GM11168 (cell line): ENCODE data around the gene CCDC91.
"Not testable (repeated sequence)": the region's sequence is repeated elsewhere in the genome, so short reads cannot be mapped to it uniquely, and the experiment has no call there.

Experiments
- in situ Hi-C: fragments of 300-500 bp; cut with MboI; formaldehyde crosslinking; loops from one replicate; pipeline ENCODE4 v1.12.0; 2022; ENCODE audit warnings: low sequenced_read_pairs; ENCODE audit not compliant: unreplicated experiment

The CCDC91 gene

DNA sequence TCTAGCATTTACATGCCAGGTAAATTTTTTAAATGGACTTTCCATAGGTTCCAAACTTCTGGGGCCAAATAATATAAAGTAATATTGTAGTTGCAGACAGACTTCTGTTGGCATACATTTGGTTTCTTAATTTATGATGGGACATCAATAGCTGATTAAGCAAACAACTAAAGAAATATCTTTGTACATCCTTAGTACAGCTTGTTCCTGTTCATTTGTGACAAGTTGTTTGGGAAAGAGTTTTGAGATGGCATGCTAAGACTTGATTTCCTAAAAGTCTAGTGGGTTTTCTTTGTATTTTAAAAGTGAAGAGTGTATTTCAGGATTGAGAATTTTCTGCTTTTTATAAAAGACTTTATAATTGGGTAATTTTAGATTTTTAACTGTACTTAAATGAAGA lies 41.0 kb downstream of the CCDC91 start:
- in situ Hi-C loops: no loop called here

DNA sequence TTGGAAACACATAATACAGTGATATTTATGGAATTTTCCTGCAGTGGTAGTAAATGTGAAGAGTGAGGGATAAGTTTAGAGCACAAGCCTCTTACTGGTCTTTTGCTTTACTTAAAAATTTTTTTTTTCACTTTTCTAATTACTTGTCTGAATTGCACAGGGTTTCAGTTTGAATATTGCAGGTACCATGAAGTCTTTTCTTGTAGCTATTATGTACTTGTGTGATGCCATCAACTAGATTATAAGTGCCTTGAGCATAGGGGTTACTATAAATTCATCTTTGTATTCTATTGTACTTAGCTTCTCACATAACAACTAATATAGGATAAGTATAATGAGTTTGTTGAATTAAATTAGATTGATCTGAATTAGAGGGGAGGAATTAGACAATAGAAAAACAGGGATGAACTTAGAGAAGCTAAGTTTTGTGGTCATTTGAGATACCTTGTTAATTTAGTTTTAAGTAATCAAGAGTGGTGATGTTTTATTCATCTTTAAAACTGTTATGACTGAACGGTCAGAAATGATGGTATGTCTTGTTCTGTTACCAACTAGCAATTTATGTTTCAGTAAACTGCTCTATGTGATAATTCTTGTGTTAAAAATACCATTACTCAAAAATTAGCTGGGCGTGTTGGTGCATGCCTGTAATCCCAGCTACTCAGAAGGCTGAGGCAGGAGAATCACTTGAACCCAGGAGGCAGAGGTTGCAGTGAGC lies 42.1 kb downstream of the CCDC91 start:
- in situ Hi-C loops: no loop called here

DNA sequence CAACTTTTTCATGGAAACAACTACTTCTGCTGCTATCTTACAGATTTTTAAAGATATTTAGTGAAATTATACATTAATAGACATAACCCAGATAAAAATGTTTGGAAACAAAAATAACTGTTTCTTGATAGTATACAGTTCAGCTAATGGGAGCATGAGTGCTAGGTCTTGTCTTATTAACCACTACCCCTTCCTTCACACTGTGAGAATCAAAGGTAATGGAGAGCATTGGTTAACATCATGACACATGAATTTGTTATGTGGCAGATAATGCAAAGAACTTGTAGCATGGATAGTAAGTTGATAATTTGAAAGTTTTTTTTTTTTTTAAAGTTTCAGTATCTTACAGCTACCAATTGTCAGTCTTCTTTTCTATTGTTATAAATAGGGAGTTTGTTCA lies 44.2 kb downstream of the CCDC91 start:
- in situ Hi-C loops: no loop called here

DNA sequence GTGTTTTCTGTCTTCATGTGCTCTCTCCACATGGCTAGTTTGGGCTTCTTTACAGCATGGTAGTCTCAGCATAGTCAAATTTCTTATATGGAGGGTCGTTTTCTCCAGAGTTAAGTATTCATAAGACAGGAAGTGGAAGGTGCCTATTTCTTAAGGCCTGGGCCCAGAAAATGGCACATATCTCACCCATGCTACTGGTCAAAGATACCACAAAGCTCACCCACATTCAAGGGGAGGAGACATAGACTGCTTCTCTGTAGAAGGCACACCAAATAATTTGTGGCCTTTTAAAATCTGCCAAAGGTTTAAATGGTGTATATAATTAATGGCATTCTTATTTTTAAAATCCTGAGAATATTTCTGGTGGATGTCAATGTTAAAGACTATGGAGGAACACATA lies 44.8 kb downstream of the CCDC91 start:
- in situ Hi-C loops: no loop called here

DNA sequence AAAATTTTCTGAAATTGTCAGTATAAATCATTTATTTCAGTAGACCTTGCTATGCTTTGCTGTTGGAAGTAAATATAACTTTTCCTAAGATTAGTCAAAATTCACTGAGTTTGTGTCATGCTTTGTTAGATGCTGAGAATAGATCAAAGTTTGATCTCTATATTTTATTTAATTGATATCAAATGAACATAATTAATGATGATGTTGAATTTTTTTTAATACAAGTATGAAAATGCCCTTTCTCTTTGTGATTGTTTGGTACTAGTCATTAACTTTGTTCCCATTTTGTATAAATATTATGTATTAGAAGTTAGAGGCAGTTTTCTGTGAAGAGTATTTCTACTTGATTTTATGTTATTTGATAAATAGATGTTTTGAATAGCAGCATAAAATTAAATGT lies 45.7 kb downstream of the CCDC91 start:
- in situ Hi-C loops: no loop called here

DNA sequence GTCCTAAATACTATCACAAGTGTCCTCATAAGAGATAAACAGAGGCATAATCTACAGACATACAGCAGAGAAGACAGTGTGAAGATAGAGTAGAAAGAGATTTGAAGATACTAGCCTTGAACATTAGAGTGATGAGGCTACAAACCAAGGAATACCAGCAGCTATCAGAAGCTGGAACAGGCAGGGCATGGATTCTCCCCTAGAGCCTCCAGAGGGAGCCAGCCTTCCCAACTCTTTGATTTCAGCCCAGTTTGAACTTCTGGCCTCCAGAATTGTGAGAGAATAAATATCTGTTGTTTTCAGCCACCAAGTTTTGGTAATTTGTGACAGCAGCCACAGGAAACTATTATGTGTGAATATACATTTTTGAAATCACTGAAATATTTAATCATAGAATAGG lies 47.2 kb downstream of the CCDC91 start:
- in situ Hi-C loops: no loop called here

DNA sequence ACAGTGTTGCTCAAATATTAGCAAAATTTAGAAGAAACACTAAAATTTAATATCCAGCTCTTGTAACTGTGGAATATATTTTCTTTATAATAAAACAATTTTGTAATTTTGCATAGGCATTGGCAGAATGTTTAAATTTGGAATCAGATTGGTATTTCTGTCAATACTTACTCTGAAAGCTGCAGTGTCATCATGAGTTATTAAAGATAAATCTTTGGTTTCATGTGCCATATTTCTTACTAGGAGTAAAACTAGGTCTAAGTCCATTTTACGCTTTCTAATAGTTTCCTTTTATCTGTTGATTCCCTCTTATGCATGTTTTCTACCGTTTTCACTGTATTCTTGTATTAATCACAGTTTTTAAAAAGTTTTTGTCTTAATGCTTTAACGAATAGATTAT lies 49.7 kb downstream of the CCDC91 start:
- in situ Hi-C loops: no loop called here

DNA sequence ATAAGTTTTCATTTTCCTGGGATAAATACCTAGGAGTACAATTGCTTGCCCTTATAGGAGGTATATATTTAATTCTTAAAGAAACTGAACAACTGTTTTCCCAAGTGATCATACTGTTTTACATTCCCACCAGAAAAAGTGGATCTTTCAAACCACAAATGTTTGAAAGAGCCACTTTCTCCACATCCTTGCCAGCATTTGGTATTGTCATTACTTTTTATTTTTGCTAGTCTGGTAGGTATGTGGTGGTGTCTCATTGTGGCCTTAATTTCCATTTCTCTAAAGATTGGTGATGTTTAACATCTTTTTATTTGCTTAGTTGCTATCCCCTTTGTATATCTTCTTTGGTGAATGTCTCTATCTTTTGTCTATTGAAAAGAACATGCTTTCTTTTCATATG lies 50.6 kb downstream of the CCDC91 start:
- in situ Hi-C loops: no loop called here

DNA sequence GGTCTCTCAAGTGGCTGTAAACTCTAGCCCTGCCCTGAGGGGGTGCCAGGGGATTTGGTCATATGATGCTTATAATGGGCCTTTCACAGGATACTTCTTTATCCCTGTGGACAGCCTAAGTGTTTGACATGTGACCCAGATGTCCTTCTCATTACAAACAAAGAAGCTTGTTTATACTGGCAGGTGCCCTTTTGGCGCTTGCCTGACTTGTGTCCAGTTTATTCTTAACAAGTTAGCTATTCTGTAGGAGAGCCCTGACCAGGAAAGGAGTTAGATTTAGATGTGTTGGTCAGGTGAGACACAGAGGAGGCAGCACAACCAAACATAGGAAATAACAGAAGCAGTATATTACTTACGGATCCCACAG lies 51.9 kb downstream of the CCDC91 start:
- in situ Hi-C loops: no loop called here

DNA sequence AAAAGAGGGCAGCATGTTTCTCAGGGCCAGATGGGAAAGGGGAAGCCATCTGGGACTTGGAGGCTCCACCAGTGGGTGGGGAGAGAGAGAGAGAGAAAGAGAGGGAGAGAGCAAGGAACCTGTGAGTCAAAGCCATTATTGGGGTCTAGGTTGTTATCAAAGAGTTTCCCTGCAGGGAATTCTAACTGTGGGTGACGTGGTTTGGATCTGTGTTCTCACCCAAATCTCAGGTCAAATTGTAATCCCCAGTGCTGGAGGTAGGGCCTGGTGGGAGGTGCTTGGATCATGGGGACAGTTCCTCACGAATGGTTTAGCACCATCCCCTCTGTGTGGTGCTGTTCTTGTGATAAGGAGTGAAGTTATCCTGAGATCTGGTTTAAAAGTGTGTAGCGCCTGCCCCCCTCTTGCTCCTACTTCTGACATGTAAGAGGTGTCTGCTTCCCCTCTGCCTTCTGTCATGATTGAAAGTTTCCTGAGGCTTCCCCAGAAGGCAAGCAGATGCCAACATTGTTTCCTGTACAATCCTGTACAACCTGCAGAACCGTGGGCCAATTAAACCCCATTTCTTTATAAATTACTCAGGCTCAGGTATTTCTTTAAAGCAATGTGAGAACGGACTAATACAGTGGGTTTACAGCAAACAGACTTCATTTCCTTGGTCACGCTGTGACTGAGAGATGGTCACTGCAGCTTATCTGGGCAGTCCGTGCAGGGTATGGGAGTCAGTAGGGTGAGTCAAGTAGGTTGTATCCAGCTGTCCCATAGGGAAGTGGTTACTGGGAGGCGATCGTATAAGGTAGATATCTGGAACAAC lies 52.4 kb downstream of the CCDC91 start:
- in situ Hi-C loops: no loop called here

DNA sequence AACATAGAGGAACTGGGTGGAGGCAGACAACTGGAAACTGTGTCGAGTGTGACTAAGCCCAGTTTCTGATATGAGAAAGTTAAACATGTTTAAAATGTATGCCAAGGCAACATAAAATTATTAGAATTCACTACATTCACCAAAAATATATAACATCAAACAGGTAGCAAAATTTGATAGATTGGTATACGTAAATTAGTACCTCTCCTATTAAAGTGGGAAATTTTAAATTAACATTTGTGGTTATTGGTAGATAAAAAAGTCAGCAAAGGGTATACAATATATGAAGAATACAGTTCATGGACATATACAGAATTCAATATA lies 53.0 kb downstream of the CCDC91 start:
- in situ Hi-C loops: no loop called here

DNA sequence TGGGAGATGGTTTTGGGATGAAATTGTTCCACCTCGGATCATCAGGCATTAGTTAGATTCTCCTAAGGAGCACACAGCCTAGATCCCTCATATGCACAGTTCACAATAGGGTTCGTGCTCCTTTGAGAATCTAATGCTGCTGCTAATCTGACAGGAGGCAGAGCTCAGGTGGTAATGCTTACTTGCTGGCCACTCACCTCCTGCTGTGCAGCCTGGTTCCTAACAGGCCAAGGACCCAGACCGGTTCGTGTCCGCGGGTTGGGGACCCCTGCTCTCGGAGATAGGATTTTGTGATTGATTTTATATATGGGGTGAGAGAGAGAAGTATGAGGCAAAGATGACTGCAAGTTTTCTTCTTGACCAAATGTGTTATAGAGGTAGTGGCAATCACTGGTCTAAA lies 57.5 kb downstream of the CCDC91 start:
- in situ Hi-C loops: no loop called here

DNA sequence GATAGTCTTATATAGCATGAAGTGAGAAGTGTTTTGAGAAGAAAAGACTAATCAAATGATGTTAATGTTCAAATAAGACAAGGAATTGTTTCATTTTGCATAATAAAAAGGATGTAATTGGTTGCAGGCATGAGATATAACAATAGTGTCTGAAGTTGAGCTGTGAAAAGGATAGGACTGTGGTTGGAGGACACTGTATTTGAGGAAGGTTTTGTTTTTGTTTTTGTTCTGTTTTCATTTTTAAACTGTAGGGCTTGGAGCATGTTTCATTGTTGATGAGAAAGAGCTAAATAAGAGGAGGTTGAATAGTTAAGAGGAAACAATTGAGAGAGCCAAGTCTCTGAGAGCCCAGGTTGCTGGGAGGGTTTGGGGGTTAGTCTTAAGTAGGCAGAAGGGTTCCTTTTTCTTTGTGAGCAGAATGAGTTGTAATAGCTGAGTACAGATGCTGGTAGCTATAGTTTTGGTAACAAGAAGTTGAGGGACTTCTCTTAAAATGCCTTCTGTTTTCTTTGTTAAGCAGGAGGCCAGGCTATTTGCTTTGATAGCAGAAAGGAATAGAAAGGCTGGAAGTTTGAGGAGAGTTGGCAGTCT lies 58.4 kb downstream of the CCDC91 start:
- in situ Hi-C loops: no loop called here

DNA sequence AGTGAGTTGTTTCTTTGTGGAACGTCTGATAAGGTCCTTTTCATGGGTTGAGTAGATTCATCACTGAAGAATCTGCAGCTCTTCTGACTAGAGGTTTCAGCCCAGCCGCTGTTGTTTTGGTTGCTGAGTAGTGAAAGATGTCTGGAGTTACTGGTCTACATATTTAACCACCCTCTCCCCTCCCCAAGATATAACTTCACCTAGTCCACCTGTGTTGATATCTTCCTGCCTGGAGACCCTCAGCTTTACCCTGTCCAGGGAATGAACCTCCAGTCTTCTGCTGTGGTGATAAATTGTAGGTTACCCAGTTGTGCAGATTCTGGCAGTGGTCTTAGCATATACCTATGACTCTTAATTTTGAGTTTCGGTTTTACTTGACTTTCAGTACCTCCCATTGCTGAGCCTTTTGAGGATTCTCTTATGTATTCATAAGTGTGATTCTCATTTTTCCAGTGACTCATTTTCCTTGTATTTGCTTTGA lies 62.9 kb downstream of the CCDC91 start:
- in situ Hi-C loops: no loop called here

DNA sequence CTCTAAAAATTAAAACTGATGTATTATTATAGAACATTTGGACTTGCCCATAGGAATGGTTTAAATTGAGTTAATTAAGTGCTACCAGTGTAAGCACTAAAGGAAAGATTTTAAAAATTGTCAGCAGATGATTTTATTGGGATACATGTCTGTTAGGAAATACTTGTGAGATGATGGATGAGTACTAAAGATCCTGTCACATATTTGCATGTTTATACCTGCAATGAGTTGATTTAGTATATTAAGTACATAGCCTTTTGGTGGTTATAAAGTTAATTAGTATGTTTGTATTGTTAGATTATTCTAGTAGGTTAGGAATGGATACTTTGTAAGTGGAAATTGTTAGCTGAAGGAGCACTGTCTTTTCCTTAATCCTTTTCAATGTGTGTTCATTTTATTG lies 67.2 kb downstream of the CCDC91 start:
- in situ Hi-C loops: no loop called here

DNA sequence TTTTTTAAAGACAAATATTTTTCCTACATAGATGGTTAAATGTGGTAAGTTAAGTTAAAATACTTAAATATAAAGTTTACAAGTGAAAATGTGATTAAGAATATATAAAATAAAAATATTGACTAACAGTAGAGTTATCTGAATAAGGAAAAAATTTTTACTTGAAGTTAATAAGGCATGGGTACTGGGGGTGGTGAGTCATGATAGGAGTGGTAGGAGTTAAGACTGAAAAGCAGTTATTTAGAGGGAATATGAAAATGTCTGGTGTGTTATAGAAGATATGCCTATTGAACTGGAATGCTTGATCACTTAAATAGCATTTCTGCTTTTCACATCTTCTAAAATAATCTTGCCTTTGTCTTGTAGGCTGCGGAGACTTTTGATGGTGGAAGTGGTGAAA lies 68.7 kb downstream of the CCDC91 start:
- in situ Hi-C loops: no loop called here

DNA sequence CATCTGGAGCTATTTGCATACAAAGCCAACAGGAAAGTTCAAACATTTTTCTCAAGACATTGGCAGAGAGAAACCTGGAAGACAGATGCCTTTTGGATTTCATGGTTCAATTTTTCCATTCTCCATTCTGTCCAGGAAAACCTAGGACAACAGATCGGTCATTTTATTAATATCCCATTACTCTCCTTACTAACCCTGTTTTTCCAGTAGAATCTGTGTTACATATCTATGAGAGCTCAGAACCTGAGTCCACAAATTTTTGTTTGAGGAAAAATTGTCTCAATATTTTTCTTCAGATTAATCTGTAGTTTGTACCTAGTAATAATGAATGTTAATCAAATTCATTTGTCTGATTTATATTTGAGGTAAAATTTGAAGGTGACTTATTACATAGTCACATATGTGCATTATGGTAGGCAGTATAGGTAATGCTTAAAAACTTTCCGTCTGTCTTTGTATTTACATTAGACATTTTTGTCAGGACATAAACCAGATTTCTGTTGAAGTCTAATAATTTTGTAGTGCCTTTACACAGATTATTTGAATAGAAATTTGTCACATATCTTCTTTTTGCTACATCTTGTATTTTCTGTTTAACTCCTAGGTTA lies 75.3 kb downstream of the CCDC91 start:
- in situ Hi-C loops: no loop called here

DNA sequence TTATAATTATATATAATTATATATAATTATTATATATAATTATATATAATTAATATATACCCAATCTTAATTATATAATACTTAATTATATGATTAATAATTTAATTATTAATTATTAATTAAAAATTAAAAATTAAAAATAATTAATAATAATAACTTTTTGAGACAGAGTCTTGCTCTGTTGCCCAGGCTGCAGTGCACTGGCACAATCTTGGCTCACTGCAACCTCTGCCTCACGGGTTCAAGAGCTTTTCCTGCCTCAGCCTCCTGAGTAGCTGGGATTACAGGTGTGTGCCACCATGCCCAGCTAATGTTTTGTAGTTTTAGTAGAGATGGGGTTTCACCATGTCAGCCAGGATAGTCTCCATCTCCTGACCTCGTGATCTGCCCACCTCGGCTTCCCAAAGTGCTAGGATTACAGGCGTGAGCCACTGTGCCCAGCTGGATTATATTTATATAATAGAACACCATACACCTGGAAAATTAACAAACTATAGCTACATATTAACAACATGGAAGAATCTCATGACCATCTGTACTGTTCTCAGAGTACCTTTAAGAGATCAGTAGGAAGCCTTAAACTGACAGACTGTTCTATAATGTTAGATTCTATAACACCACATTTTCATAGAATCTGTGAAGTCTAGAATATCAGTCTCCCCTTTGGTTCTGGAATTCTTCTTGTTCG lies 77.8 kb downstream of the CCDC91 start:
- in situ Hi-C loops: not testable (repeated sequence)

DNA sequence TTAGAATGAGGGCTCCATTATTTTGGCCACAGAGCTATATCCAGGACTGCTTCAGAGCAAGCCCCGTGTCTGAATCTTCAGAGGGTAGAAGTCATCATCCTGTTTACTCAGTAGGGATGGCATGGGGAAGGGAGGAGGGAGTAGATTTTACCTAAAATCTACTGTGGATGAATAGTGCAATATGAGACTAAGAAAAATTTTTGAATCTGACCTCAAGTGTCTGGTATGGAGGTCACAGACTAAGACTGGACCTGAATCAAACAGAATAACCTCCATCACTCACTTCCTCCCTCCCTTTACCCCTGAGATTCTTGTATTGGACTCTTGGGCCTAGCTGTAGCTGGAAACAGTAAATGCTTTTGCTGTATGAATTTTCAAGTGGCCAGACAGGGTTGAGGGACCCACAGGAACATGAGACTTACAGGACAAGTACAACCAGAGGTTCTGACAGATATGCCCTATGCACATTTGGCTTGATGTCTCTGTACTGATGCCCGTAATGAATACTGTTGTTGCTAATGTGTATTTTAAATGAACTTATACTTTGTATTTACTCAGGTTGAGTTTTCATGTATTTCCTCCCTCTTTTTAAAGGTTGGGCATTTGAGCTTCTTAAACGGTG lies 78.5 kb downstream of the CCDC91 start:
- in situ Hi-C loops: no loop called here

DNA sequence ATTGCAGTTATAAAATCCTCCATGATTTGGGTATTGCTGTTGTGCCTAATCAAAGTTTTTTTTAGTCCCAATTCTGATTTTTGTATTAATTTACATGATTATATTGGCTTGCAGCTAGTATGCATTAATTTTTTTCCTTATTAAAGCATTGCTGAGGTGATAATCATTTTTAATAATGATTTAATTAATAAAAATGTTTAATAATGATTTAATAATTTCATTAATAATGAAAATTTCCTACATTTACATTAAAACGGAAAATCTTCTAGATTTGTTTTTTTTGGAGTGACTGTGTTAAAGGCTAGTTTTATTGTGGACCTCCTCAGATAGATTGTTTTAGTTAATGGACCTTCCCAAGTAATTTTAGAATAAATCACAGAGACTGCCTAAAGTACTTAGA lies 79.6 kb downstream of the CCDC91 start:
- in situ Hi-C loops: no loop called here
